GM12875 (cell line): Measurements from ENCODE around the gene RBM3.

Experiments used
- H3K4me3 ChIP-seq: one replicate; pipeline ENCODE4 v1.5.1; 2011; ENCODE audit warnings: low read depth, low read length, control low read depth
- TF ChIP-seq, protein P1 (sequence below): IDR thresholded peaks from 2 replicates; pipeline ENCODE4 v1.5.1; 2011; ENCODE audit warnings: low read depth, mild to moderate bottlenecking, control low read depth, inconsistent platforms, low read length, moderate library complexity, borderline replicate concordance; ENCODE audit not compliant: insufficient read depth

RBM3 gene

DNA sequence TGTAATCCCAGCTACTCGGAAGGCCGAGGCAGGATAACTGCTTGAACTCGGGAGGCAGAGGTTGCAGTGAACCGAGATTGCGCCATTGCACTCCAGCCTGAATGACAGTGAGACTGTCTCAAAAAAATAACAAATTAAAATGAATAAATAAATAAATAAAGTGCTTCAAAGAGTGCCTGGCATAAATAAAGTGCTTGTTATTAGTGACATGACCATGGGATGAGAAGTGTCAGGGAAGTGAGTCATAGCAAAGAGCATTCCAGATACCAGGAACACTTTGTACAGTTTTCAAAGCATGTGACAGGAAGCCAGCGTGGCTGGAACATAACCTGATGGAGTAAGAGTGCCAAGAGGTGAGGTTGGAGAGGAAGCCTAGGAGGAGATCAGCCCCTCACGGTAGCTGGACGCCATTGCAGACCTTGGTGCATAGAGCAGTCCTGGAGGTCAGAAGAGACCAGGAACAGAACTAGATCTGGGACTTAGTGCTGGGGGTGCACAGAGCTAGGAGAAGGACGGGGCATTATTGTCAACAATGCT lies 17.0 kb downstream of the RBM3 start:
- H3K4me3 ChIP-seq, result no peak overlapping the region
- TF ChIP-seq, protein P1, sequence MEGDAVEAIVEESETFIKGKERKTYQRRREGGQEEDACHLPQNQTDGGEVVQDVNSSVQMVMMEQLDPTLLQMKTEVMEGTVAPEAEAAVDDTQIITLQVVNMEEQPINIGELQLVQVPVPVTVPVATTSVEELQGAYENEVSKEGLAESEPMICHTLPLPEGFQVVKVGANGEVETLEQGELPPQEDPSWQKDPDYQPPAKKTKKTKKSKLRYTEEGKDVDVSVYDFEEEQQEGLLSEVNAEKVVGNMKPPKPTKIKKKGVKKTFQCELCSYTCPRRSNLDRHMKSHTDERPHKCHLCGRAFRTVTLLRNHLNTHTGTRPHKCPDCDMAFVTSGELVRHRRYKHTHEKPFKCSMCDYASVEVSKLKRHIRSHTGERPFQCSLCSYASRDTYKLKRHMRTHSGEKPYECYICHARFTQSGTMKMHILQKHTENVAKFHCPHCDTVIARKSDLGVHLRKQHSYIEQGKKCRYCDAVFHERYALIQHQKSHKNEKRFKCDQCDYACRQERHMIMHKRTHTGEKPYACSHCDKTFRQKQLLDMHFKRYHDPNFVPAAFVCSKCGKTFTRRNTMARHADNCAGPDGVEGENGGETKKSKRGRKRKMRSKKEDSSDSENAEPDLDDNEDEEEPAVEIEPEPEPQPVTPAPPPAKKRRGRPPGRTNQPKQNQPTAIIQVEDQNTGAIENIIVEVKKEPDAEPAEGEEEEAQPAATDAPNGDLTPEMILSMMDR, result no peak

DNA sequence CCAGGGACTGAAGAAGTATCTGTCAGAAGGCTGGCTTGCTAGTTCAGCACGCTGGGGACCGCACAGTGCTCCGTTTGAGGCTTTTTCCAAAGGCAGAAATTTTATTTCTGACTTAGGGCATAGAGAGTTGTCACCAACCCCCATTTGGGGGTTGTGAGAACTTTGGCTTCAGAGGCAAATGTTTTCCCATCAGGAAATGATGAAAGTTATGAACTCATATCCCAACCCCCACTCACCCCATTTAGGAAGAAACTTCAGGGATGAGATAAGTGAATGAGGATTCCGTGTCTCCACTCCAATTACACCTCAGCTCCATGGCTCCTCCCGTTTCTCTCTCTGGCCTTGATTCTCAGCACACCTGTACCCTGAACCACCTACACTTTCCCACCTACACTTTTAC lies 18.7 kb downstream of the RBM3 start:
- H3K4me3 ChIP-seq, result no peak overlapping the region
- TF ChIP-seq, protein P1, result no peak

DNA sequence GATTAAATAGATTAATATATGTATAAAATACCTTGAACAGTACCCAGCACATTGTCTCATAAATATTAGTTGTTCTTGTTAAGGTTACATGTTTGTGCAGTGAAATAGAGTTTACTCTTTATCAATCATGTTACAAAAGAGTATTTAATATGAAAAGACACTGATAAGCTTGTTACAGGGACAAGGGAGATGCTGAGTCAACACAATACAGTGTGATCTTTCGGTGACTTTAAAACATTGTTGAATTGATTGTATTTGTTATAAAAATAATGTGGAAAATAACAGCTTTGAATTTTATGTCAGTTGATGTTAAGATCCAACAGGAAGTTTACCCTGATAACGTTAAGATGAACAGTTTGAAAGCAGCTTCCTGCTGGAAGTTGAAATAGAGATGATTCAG lies 21.6 kb downstream of the RBM3 start:
- H3K4me3 ChIP-seq, result no peak overlapping the region
- TF ChIP-seq, protein P1, result no peak

DNA sequence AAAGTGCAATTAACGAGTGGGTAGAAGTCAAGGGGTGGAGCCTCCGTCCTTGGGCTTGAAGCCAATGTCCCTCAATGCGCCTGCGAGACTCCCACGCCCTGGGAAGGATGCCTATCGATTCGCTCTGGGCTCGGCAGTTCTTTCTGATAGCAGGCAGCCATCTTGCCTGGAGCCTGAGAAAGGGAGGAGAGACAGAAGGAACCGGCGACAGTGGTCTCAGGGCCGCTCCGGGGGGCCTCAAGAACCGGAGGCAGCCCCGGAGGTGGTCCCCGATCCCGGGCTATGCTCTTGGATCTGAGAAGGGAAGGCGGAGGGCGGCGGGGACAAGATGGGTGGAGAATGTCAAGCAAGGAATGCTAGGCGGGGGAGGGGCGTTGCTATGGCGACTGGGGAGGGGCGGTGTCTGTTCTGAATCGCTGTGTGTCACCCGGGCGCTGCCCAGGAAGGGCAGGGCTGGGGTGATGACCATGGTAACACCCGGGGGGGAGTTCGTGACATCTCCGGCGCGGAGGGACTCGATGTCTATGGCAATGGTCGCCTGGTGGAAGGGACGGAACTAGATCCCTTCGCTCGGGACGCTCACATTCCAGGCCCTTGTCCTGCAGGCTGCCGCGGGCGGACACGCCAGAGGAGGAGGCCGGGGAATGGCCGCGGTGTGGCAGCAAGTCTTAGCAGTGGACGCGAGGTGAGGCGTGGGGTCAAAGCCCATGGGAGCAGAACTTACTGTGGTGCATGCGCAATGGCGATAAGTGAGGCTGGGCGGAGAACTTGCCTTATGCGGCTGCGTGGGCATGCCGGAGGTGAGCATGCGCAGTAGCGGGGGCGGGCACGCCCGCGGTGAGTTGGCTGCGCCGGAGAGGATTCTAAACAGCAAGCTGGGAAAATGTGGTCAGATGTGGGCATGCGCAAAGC lies 23.3 kb downstream of the RBM3 start, which contains the start of gene WDR13:
TSS of gene WDR13 (plus strand) at position 140 of the 912 bp plus-strand sequence. CDS start at position 645, 505 bp downstream.
- TF ChIP-seq, protein P1, result no peak

DNA sequence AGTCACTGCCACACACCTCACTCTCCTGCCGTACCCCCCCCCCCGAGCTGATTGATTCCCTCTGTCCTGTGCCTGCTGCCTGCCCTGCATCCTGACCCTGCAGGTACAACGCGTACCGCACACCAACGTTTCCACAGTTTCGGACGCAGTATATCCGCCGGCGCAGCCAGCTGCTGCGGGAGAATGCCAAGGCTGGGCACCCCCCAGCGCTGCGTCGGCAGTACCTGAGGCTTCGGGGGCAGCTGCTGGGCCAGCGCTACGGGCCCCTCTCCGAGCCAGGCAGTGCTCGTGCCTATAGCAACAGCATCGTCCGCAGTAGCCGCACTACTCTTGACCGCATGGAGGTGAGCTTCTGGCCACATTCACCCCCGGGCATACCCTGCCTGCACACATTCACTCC lies 24.3 kb downstream of the RBM3 start:
- TF ChIP-seq, protein P1, result no peak
- H3K4me3 ChIP-seq, result peak overlapping the region; percentile 88

More for the DNA sequence above, 23.3 kb downstream of the RBM3 start, which contains the start of gene WDR13:
- H3K4me3 ChIP-seq, result peak within 1 kb of the TSS; percentile 88

DNA sequence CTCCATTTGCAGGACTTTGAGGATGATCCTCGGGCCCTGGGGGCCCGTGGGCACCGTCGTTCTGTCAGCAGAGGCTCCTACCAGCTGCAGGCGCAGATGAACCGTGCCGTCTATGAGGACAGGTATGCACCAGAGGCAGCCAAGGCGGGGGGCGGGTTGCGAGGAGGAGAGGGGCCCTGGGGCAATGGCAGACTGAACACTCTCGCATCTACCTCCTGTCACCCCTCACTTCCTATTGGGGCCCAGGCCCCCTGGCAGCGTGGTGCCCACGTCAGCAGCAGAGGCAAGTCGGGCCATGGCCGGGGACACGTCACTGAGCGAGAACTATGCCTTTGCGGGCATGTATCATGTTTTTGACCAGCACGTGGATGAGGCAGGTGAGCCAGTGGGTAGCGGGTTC lies 25.1 kb downstream of the RBM3 start:
- no peak overlapping the region for H3K4me3 ChIP-seq
- TF ChIP-seq, protein P1, result no peak

DNA sequence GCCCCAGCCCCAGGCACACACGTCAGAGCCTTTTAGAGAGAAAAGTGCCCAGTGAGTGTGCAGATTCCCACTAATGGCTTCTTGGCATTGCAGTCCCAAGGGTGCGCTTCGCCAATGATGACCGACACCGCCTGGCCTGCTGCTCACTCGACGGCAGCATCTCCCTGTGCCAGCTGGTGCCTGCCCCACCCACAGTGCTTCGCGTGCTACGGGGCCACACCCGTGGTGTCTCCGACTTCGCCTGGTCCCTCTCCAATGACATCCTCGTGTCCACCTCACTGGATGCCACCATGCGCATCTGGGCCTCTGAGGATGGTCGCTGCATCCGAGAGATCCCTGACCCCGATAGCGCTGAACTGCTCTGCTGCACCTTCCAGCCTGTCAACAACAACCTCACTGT lies 25.9 kb downstream of the RBM3 start:
- TF ChIP-seq, protein P1, result no peak
- H3K4me3 ChIP-seq, result no peak overlapping the region
